ENCODE data around the gene VSNL1.

VSNL1 gene

GRCh38 chr2:17540093-17540812 lies at the start of gene VSNL1:
TSS of gene VSNL1 (plus strand) at chr2:17540696. CDS start at chr2:17592075, 51,379 bp downstream.
- no peak for TF ChIP-seq CTCF (IDR thresholded peaks at IDR 0.05; ENCODE audit: extremely low read depth, insufficient read depth, missing control alignments)
- in situ Hi-C loops (cut with MboI; ENCODE audit: low pct_unique_long_range_greater_than_20kb, low sequenced_read_pairs, unreplicated experiment), result no loop called here
- DNase-seq (ENCODE audit: low spot score), result peak; percentile 13

- TF ChIP-seq CTCF (IDR thresholded peaks at IDR 0.05; ENCODE audit: extremely low read depth, insufficient read depth, missing control alignments), result no peak
- no peak for DNase-seq (ENCODE audit: low spot score)
- in situ Hi-C loops (cut with MboI; ENCODE audit: low pct_unique_long_range_greater_than_20kb, low sequenced_read_pairs, unreplicated experiment), result no loop called here
Observed at GRCh38 chr2:17495590-17495989, 44.9 kb upstream of the VSNL1 start.

- TF ChIP-seq CTCF (IDR thresholded peaks at IDR 0.05; ENCODE audit: extremely low read depth, insufficient read depth, missing control alignments), result no peak
- in situ Hi-C loops (cut with MboI; ENCODE audit: low pct_unique_long_range_greater_than_20kb, low sequenced_read_pairs, unreplicated experiment), result no loop called here
- DNase-seq (ENCODE audit: low spot score), result no peak
Observed at GRCh38 chr2:17497718-17498117, 42.8 kb upstream of the VSNL1 start.

GRCh38 chr2:17506736-17507616 lies 33.5 kb upstream of the VSNL1 start:
- in situ Hi-C loops (cut with MboI; ENCODE audit: low pct_unique_long_range_greater_than_20kb, low sequenced_read_pairs, unreplicated experiment), result no loop called here
- TF ChIP-seq CTCF (IDR thresholded peaks at IDR 0.05; ENCODE audit: extremely low read depth, insufficient read depth, missing control alignments), result no peak
- DNase-seq (ENCODE audit: low spot score), result no peak

- peak; percentile 34 for DNase-seq (ENCODE audit: low spot score)
- in situ Hi-C loops (cut with MboI; ENCODE audit: low pct_unique_long_range_greater_than_20kb, low sequenced_read_pairs, unreplicated experiment), result no loop called here
- no peak for TF ChIP-seq CTCF (IDR thresholded peaks at IDR 0.05; ENCODE audit: extremely low read depth, insufficient read depth, missing control alignments)
Observed at GRCh38 chr2:17515652-17516051, 24.8 kb upstream of the VSNL1 start.

GRCh38 chr2:17517481-17518211 lies 22.9 kb upstream of the VSNL1 start:
- in situ Hi-C loops (cut with MboI; ENCODE audit: low pct_unique_long_range_greater_than_20kb, low sequenced_read_pairs, unreplicated experiment), result no loop called here
- no peak for DNase-seq (ENCODE audit: low spot score)
- no peak for TF ChIP-seq CTCF (IDR thresholded peaks at IDR 0.05; ENCODE audit: extremely low read depth, insufficient read depth, missing control alignments)

Data from GM13977 (cell line).